Smooth muscle cell (in vitro differentiated cells): ENCODE measurements around the gene NT5C. TPM values are rescaled to one million over a fixed set of nuclear protein-coding genes. Genes with fewer than 3 reads are reported as not detected.

Source experiments
- DNase-seq: peaks from one replicate; lab custom pipeline; 2025; ENCODE audit not compliant: unreplicated experiment; lab: John Stamatoyannopoulos, UW
- H2AFZ ChIP-seq: fragments of 200-600 bp; sonication (generic); 2 replicates; pipeline ENCODE4 v1.6.0; 2016; ENCODE audit warnings: antibody characterized with exemption, low read depth, mild to moderate bottlenecking
- H3F3A ChIP-seq: fragments of 200-600 bp; sonication (generic); 2 replicates; pipeline ENCODE4 v1.6.0; 2017; ENCODE audit warnings: antibody characterized with exemption, low read depth
- H3K27ac ChIP-seq: fragments of 200-600 bp; sonication (generic); 2 replicates; pipeline ENCODE4 v1.5.1; 2016; ENCODE audit warnings: low read depth, mild to moderate bottlenecking
- H3K27me3 ChIP-seq: fragments of 200-600 bp; sonication (generic); 2 replicates; pipeline ENCODE4 v1.6.1; 2016; ENCODE audit warnings: low read depth, mild to moderate bottlenecking
- H3K36me3 ChIP-seq: fragments of 200-600 bp; sonication (generic); 2 replicates; pipeline ENCODE4 v1.5.1; 2016; ENCODE audit warnings: low read depth
- H3K4me1 ChIP-seq: fragments of 200-600 bp; sonication (generic); 2 replicates; pipeline ENCODE4 v1.5.1; 2016; ENCODE audit warnings: low read depth
- H3K4me2 ChIP-seq: fragments of 200-600 bp; sonication (generic); 2 replicates; pipeline ENCODE4 v1.6.0; 2016; ENCODE audit warnings: mild to moderate bottlenecking
- H3K4me3 ChIP-seq: fragments of 200-600 bp; sonication (generic); 2 replicates; pipeline ENCODE4 v1.5.1; 2016; ENCODE audit warnings: mild to moderate bottlenecking
- H3K79me2 ChIP-seq: fragments of 200-600 bp; sonication (generic); 2 replicates; pipeline ENCODE4 v1.6.0; 2016; ENCODE audit warnings: low read depth, mild to moderate bottlenecking
- H3K9ac ChIP-seq: fragments of 200-600 bp; sonication (generic); 2 replicates; pipeline ENCODE4 v1.6.0; 2016; ENCODE audit warnings: low read depth
- H3K9me3 ChIP-seq: fragments of 200-600 bp; sonication (generic); replicated peaks from 2 replicates; pipeline ENCODE4 v1.5.1; 2016; ENCODE audit warnings: low read depth
- H4K20me1 ChIP-seq: fragments of 200-600 bp; sonication (generic); 2 replicates; pipeline ENCODE4 v1.6.0; 2016; ENCODE audit warnings: low read depth
- WGBS: methylation state at CpG from one replicate; pipeline ENCODE4 v1.1.7; 2016; ENCODE audit warnings: low lambda C conversion rate; 5-methylcytosine and 5-hydroxymethylcytosine counted together
- polyA plus RNA-seq: library from polyadenylated mRNA; unstranded; fragments of >200 nt; fragmentation: Nextera tagmentation; extraction: Ambion mirVana; gene quantifications from 2 replicates; pipeline ENCODE4 v1.2.1, GENCODE V29; 2016
- total RNA-seq: library from RNA; depleted of rRNA; stranded (reverse); fragments of >200 nt; gene quantifications from 2 replicates; pipeline ENCODE4 v1.2.3, GENCODE V29; 2014
- TF ChIP-seq, protein P1 (sequence below): fragments of 200-600 bp; sonication (generic); IDR thresholded peaks from 2 replicates; pipeline ENCODE4 v1.5.1; 2017; ENCODE audit warnings: borderline replicate concordance, mild to moderate bottlenecking, antibody characterized with exemption; ENCODE audit not compliant: insufficient read depth, poor library complexity, severe bottlenecking

Gene NT5C
- total and polyA plus RNA-seq, 2 experiments from 2014 or later = 39.9 to 46.8 TPM

- no peaks in the 10 kb centered on the region for H3F3A ChIP-seq
- H3K9ac ChIP-seq = no peak overlapping the region
- peaks cover under 1% of the 10 kb centered on the region for H4K20me1 ChIP-seq
- H3K36me3 ChIP-seq = no peaks in the 10 kb centered on the region
- no peaks in the 10 kb centered on the region for H3K79me2 ChIP-seq
- H3K4me3 ChIP-seq = no peak overlapping the region
- H3K4me1 ChIP-seq = no peaks in the 10 kb centered on the region
- no peaks in the 10 kb centered on the region for H3K9me3 ChIP-seq
- 86% methylated on average over 7 of the region's 7 CpGs for WGBS
- TF ChIP-seq, protein P1, sequence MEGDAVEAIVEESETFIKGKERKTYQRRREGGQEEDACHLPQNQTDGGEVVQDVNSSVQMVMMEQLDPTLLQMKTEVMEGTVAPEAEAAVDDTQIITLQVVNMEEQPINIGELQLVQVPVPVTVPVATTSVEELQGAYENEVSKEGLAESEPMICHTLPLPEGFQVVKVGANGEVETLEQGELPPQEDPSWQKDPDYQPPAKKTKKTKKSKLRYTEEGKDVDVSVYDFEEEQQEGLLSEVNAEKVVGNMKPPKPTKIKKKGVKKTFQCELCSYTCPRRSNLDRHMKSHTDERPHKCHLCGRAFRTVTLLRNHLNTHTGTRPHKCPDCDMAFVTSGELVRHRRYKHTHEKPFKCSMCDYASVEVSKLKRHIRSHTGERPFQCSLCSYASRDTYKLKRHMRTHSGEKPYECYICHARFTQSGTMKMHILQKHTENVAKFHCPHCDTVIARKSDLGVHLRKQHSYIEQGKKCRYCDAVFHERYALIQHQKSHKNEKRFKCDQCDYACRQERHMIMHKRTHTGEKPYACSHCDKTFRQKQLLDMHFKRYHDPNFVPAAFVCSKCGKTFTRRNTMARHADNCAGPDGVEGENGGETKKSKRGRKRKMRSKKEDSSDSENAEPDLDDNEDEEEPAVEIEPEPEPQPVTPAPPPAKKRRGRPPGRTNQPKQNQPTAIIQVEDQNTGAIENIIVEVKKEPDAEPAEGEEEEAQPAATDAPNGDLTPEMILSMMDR = no peak
- no peak for DNase-seq
- no peak overlapping the region for H3K27ac ChIP-seq
- H2AFZ ChIP-seq = no peak overlapping the region
- H3K4me2 ChIP-seq = no peak overlapping the region
- H3K27me3 ChIP-seq = no peaks in the 10 kb centered on the region
Observed at GRCh38 chr17:75098861-75099260, 32.7 kb downstream of the NT5C start.

- H3K4me1 ChIP-seq = peaks cover 5% of the 10 kb centered on the region
- H3K36me3 ChIP-seq = no peaks in the 10 kb centered on the region
- H2AFZ ChIP-seq = no peak overlapping the region
- peaks cover 11% of the 10 kb centered on the region for H4K20me1 ChIP-seq
- no peaks in the 10 kb centered on the region for H3K27me3 ChIP-seq
- H3F3A ChIP-seq = peaks cover 6% of the 10 kb centered on the region
- over 99% methylated on average over 7 of the region's 7 CpGs for WGBS
- no peaks in the 10 kb centered on the region for H3K9me3 ChIP-seq
- H3K9ac ChIP-seq = no peak overlapping the region
- DNase-seq = no peak
- H3K79me2 ChIP-seq = no peaks in the 10 kb centered on the region
- no peak overlapping the region for H3K4me2 ChIP-seq
- H3K4me3 ChIP-seq = no peak overlapping the region
- TF ChIP-seq, protein P1 = no peak
- no peak overlapping the region for H3K27ac ChIP-seq
Observed at GRCh38 chr17:75097865-75098264, 33.7 kb downstream of the NT5C start.

DNA sequence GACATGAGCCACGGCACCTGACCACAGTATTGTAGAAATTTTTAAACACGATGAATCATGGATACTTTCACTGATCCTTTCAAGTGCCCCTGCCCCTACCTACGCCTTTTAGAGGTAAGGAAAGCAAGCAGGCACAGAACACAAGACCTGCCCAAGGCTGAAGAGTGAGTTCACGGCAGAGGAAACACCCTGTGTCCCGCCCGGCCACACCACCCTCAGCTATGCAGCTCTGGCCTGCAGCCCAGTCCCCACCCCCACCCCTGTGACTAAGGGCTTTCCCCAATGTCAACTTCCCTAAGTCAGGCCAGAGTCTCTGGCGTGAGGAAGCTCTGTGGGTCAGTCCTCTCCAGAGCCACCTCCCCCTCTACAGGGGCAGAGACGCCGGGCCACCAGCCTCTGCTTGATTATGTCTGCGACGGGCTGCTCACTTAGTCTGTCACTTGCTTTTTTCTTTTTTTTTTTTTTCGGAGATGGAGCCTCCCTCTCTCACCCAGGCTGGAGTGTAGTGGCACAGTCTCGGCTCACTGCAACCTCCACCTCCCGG lies 35.4 kb downstream of the NT5C start:
- Histone ChIP-seq H3K9me3 (no peaks in the 10 kb centered on the region), H4K20me1 (peaks cover 11% of the 10 kb centered on the region), H3K9ac (no peak overlapping the region), H2AFZ (no peak overlapping the region), H3K36me3 (no peaks in the 10 kb centered on the region), H3K4me1 (peaks cover 10% of the 10 kb centered on the region), H3K4me3 (no peak overlapping the region), H3K79me2 (peaks cover 2% of the 10 kb centered on the region), H3F3A (peaks cover 12% of the 10 kb centered on the region), H3K4me2 (peak overlapping the region; percentile 56), H3K27me3 (no peaks in the 10 kb centered on the region), H3K27ac (peak overlapping the region; percentile 63)
- DNase-seq = no peak
- WGBS = 30% methylated on average over 14 of the region's 14 CpGs
- TF ChIP-seq, protein P1 = no peak

- Histone ChIP-seq H4K20me1 (peaks cover 11% of the 10 kb centered on the region), H3F3A (peaks cover 15% of the 10 kb centered on the region), H3K4me2 (no peak overlapping the region), H2AFZ (no peak overlapping the region), H3K27ac (peak overlapping the region; percentile 63), H3K9me3 (no peaks in the 10 kb centered on the region), H3K36me3 (no peaks in the 10 kb centered on the region), H3K27me3 (no peaks in the 10 kb centered on the region), H3K79me2 (peaks cover 12% of the 10 kb centered on the region), H3K9ac (no peak overlapping the region), H3K4me1 (peaks cover 14% of the 10 kb centered on the region), H3K4me3 (no peak overlapping the region)
- WGBS = 84% methylated on average over 15 of the region's 16 CpGs
- DNase-seq = no peak
- TF ChIP-seq, protein P1 = no peak
Observed at GRCh38 chr17:75094871-75095399, 36.6 kb downstream of the NT5C start.
